Body of pancreas (tissue), 4 donors: ENCODE measurements around the gene SLC16A8.

ENCODE experiments used
- CTCF ChIP-seq, 7 experiments: fragments of 450-650 bp in 4 of 7; fragments of 200-600 bp in 3 of 7; sonication (generic) in 3 of 7; IDR thresholded peaks; one replicate each; pipeline ENCODE4 v1.5.1; 2016 to 2019; ENCODE audit warnings: antibody characterized with exemption in 7 of 7
- POLR2A ChIP-seq, 3 donors: fragments of 450-650 bp; IDR thresholded peaks; one replicate each; pipeline ENCODE4 v1.6.1; 2016; ENCODE audit warnings: antibody characterized with exemption in 3 of 3, mild to moderate bottlenecking in 2 of 3

- TF ChIP-seq POLR2A (IDR thresholded peaks at IDR 0.05) (no peak), CTCF (IDR thresholded peaks at IDR 0.05) (no peak)
Measured at GRCh38 chr22:38106814-38107578, 23.0 kb upstream of the SLC16A8 start.
